Measurements from ENCODE around the gene ACTR3.

Gene ACTR3

GRCh38 chr2:113976277-113976928, 86.5 kb downstream of the ACTR3 start:
- peaks cover 11% of the 10 kb centered on the region; the same call in 1 of the 2 replicates for H3K9me3 ChIP-seq (ENCODE audit: control insufficient read depth, insufficient read depth, low read length)
- TF ChIP-seq CTCF (IDR thresholded peaks at IDR 0.05; ENCODE audit: low read depth, low read length, poor library complexity, severe bottlenecking): no peak
- TF ChIP-seq EZH2phosphoT487 (IDR thresholded peaks at IDR 0.05; ENCODE audit: borderline replicate concordance, low read length): no peak
- H3K9me2 ChIP-seq (replicated peaks; ENCODE audit: control insufficient read depth, low read length): no peaks in the 10 kb centered on the region
- H3K36me3 ChIP-seq (ENCODE audit: control insufficient read depth, low read length): no peaks in the 10 kb centered on the region
- H3K4me3 ChIP-seq (ENCODE audit: low read length): no peak overlapping the region
- H3K27ac ChIP-seq (ENCODE audit: low read depth, low read length): no peak overlapping the region
- no peaks in the 10 kb centered on the region for H4K20me1 ChIP-seq (ENCODE audit: control insufficient read depth, insufficient read depth, low read depth, low read length)
- H3K79me2 ChIP-seq (ENCODE audit: control insufficient read depth, low read length): no peaks in the 10 kb centered on the region
- no peaks in the 10 kb centered on the region for H3K27me3 ChIP-seq (ENCODE audit: control insufficient read depth, low read length)
- H3K4me1 ChIP-seq (ENCODE audit: control insufficient read depth, low read length): peaks cover 8% of the 10 kb centered on the region
- 0 out of 2 replicates have a peak, but pooled peaks cover 2% of the 10 kb centered on the region for H3F3A ChIP-seq (ENCODE audit: control insufficient read depth, insufficient read depth)
- no peak overlapping the region for H3K4me2 ChIP-seq (ENCODE audit: low read length)

- Histone ChIP-seq H3K9me2 (replicated peaks; ENCODE audit: control insufficient read depth, low read length) (no peaks in the 10 kb centered on the region), H4K20me1 (ENCODE audit: control insufficient read depth, insufficient read depth, low read depth, low read length) (no peaks in the 10 kb centered on the region), H3K79me2 (ENCODE audit: control insufficient read depth, low read length) (no peaks in the 10 kb centered on the region), H3K36me3 (ENCODE audit: control insufficient read depth, low read length) (no peaks in the 10 kb centered on the region), H3K4me3 (ENCODE audit: low read length) (no peak overlapping the region), H3K9me3 (ENCODE audit: control insufficient read depth, insufficient read depth, low read length) (peaks cover 11% of the 10 kb centered on the region; the same call in 1 of the 2 replicates), H3K27ac (ENCODE audit: low read depth, low read length) (no peak overlapping the region), H3F3A (ENCODE audit: control insufficient read depth, insufficient read depth) (0 out of 2 replicates have a peak, but pooled peaks cover 2% of the 10 kb centered on the region), H3K4me2 (ENCODE audit: low read length) (no peak overlapping the region), H3K27me3 (ENCODE audit: control insufficient read depth, low read length) (no peaks in the 10 kb centered on the region), H3K4me1 (ENCODE audit: control insufficient read depth, low read length) (peaks cover 8% of the 10 kb centered on the region)
- TF ChIP-seq CTCF (IDR thresholded peaks at IDR 0.05; ENCODE audit: low read depth, low read length, poor library complexity, severe bottlenecking) (no peak), EZH2phosphoT487 (IDR thresholded peaks at IDR 0.05; ENCODE audit: borderline replicate concordance, low read length) (no peak)
Measured at GRCh38 chr2:113977060-113977659, 87.3 kb downstream of the ACTR3 start.

- Histone ChIP-seq H3K4me1 (ENCODE audit: control insufficient read depth, low read length) (peaks cover 8% of the 10 kb centered on the region), H3K9me3 (ENCODE audit: control insufficient read depth, insufficient read depth, low read length) (peaks cover 11% of the 10 kb centered on the region; the same call in 1 of the 2 replicates), H3K36me3 (ENCODE audit: control insufficient read depth, low read length) (no peaks in the 10 kb centered on the region), H3K27ac (ENCODE audit: low read depth, low read length) (no peak overlapping the region), H3K27me3 (ENCODE audit: control insufficient read depth, low read length) (no peaks in the 10 kb centered on the region), H3K9me2 (replicated peaks; ENCODE audit: control insufficient read depth, low read length) (no peaks in the 10 kb centered on the region), H3K79me2 (ENCODE audit: control insufficient read depth, low read length) (no peaks in the 10 kb centered on the region), H3F3A (ENCODE audit: control insufficient read depth, insufficient read depth) (0 out of 2 replicates have a peak, but pooled peaks cover 2% of the 10 kb centered on the region), H3K4me3 (ENCODE audit: low read length) (no peak overlapping the region), H4K20me1 (ENCODE audit: control insufficient read depth, insufficient read depth, low read depth, low read length) (no peaks in the 10 kb centered on the region), H3K4me2 (ENCODE audit: low read length) (no peak overlapping the region)
- TF ChIP-seq EZH2phosphoT487 (IDR thresholded peaks at IDR 0.05; ENCODE audit: borderline replicate concordance, low read length): no peak
- peak; percentile 33 for TF ChIP-seq CTCF (IDR thresholded peaks at IDR 0.05; ENCODE audit: low read depth, low read length, poor library complexity, severe bottlenecking)
Measured at GRCh38 chr2:113977660-113978523, 88.0 kb downstream of the ACTR3 start.
